ENCODE results near the gene EPHX1.

DNA sequence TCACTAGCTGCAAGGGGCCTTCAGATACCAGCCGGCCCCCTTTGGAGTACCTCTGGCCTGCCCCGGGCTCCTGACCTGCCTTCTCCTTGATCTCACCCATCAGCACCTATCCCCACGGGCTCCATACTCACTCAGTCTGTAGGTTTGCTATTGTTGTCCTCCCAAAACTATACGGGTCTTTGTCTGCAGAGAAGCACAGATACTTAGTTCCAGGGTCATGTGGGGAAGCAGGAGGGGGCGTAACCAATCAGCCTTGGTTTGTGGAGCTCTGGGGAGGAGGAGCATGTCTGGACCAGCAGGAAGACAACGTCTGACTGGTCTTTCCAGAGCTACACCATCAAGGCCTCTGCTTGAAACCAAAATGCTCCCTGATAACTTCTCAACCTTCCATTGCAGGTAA lies 57.1 kb downstream of the EPHX1 start:
- no peak for TF ChIP-seq EZH2phosphoT487 (IDR thresholded peaks at IDR 0.05; ENCODE audit: borderline replicate concordance, low read length)
- TF ChIP-seq, protein P1, sequence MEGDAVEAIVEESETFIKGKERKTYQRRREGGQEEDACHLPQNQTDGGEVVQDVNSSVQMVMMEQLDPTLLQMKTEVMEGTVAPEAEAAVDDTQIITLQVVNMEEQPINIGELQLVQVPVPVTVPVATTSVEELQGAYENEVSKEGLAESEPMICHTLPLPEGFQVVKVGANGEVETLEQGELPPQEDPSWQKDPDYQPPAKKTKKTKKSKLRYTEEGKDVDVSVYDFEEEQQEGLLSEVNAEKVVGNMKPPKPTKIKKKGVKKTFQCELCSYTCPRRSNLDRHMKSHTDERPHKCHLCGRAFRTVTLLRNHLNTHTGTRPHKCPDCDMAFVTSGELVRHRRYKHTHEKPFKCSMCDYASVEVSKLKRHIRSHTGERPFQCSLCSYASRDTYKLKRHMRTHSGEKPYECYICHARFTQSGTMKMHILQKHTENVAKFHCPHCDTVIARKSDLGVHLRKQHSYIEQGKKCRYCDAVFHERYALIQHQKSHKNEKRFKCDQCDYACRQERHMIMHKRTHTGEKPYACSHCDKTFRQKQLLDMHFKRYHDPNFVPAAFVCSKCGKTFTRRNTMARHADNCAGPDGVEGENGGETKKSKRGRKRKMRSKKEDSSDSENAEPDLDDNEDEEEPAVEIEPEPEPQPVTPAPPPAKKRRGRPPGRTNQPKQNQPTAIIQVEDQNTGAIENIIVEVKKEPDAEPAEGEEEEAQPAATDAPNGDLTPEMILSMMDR (IDR thresholded peaks at IDR 0.05; ENCODE audit: low read depth, low read length, poor library complexity, severe bottlenecking), result no peak

Data from DOHH2 (cell line).